Kidney tubule cell (primary cell): ENCODE results near the gene DIAPH3.

Experiments
- DNase-seq: peaks from one replicate; pipeline ENCODE4 v3.0.0-alpha.2; 2018; ENCODE audit warnings: low spot score

DIAPH3 gene

DNA sequence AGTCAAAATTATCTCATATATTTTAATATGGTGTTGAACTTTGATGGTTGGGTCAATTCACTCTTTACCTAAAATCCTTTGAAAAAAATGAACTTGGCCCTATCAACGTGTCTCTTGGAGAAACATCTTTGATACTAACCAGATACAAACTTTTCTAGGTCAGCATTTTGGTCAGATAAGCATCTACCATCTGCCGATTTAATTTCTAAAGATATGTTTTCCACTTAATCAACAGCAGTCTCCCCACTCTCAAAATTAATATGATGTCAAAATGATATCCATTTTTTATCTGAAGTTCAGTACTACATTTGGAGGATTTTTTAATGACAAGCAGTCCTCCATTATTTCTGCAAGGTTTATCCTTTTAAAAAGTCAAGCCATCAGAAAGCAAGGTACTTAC, 288.8 kb downstream of the DIAPH3 start:
- DNase-seq = no peak

DNA sequence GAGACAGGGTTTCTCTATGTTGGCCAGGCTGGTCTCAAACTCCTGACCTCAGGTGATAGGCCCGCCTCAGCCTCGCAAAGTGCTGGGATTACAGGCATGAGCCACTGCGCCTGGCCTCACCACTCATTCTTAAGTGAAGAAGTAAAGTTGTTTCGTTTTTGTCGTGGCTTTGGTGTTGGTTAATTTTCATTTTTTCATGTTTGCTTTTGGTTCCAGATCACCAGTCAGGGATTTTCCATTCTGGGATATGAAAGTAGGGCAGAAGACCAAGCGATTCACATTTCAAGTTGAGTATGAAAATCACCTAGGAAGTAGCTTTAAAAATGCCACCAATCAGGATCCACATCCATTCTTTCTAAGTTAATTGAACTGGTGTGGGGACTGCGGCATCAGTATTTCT, 289.9 kb downstream of the DIAPH3 start:
- DNase-seq = peak; percentile 58

DNA sequence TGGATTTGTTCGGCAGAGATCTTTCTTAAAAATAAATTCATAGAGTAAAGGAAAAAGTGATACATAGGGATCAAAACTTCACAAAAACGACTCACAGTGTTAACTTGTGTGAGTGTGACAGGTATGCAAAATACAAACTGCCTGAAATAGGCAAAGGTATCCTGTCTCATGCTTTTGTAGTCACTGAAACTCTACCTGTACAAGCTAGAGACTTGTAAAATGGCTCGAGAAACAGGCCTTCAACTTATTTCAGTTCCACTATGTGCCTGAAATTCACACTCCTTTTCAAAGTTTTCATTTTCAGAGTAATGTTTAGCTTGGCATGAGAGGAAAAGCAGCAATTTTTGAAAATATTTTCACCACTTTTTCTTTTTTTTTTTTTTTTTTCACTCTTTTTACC, 290.4 kb downstream of the DIAPH3 start:
- DNase-seq = no peak

DNA sequence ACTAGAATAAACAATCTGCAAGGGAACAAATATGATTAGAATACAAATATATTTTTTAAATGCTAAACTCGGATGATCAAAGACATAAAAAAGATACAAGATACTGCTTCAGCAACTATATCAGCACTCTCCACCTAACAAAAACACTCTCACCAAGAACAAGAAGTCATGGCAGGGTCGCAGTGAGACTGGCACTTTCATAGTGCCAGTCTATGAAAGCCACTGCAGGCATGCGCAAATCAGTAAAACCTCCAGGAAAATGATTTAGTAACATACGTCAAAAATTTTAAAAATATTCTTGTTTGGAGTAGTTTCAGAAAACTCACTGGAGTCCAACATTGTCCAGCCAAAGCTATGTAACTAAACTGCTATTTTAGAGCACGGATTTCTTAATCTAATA, 295.9 kb downstream of the DIAPH3 start:
- no peak for DNase-seq

DNA sequence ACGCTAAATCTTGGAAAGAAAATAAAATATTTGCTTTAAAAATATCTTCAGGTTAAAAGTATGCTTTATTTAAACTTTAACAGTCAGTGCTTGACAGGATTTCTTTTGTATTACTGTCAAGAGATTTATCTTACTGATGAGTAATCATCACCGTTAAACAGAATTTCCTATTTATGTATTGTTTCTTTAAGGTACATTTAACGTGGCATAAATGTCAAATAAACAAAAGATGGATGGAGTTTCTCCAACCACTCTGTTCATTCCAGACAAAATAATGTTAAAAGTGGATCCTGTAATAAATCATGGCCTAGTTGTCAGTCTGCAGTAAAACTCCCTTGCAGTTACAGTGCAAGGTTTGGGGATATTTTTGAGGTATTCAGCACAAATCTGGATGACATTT, 298.3 kb downstream of the DIAPH3 start:
- DNase-seq = no peak

DNA sequence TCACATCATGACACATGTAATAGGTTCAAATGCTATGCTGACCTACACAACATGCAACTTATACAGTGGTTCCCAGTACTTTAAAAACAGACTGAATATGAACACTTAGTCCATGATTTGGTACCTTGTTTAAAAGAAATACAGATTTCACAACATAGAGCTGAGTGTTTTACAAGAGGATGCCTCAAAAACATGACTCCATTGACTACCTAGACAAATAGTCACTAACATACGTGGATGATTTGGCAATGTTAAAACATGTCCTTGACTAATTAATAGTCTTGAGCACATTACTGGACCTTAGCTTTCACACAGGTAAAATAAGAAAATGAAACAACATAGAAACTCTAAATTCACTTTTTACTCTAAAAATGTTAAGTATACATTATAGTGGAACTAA, 300.1 kb downstream of the DIAPH3 start:
- DNase-seq = no peak

DNA sequence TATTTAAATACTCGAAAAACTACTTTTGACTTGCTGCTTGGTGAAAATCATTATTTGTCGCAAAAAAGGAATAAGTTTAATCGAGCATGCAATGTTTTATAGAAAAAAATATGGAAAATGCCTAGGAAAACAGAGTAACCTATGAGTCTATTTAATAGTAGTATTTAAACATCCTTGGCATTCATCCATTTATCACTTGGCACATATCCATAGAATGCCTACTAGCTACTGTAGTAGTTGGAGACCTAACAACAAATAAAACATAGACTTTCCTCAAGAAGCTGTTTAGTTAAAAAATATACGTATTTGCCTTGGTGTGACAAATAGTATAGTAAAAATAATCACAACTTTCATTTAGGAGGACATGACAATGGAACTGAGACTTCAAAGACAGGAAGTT, 302.1 kb downstream of the DIAPH3 start:
- DNase-seq = no peak

DNA sequence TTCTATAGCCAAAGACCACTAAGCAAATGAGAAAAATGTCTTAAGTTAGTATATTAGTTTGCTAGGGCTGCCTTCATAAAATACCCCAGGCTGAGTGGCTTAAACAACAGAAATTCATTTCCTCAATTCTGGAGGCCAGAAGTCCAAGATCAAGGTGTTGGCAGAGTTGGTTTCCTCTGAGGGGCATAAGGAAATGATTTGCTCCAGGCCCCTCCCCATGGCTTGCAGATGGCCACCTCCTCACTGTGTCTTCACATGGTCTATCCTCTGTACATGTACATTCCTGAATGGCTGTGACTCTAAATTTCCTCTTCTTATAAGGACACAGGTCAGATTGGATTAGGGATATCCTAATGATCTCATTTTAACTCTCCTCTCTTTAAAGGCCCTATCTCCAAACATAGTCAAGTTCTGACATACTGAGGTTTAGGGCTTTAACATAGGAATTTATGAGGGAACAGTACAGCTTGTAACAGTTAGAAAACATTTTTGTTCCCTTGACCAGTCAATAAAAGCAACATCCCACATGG, 307.4 kb downstream of the DIAPH3 start:
- peak; percentile 21 for DNase-seq

DNA sequence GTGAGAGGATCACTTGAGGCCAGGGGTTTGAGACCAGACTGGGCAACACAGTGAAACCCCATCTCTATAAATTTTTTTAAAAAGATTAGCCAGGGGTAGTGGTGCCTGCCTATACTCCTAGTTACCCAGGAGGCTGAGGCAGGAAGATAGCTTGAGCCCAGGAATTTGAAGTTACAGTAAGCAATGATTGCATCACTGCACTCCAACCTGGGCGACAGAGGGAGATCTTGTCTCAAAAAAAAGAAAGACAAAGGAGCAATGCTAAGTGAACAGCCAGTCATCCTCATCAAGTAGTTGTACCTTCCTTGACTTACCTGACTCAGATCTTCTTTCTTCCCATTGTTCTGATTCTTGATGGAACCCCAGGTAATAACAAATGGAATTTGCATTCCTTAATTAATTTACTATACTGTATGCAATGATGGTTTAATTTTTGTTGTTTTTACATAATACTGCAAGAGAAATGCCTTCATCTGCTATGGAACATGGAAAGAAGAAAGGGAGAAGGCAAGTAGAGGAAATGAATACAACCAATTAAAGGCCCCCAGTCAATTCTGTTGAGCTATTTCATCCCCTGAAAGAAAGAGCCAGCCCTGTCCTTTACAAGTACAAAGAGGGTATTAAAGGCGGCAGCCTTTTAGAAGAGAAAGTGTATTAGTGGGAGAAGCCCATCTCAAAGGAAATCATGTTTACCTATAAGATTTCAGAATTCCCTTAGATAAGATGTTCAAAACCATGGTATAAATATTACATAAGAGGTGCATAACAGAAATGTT, 316.7 kb downstream of the DIAPH3 start:
- peak; percentile 6 for DNase-seq

DNA sequence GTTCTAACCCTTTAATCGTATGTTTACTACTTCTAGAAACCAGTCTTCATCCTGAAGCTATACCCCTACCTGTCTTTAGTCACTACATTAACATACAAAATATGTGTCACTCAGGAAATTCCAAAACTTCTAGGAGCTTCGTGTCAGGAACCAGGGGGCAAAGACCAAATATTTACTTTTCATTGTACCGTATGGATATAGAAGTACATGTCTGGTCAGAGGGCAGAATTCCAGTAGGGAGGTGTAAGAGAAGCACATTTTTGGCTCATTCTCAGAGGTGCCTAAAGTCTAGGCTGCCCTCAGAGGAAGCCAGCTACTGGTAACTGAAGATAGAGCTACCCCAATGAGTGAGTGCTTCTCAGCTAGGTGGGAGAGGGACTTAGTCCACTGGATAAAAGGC, 320.7 kb downstream of the DIAPH3 start:
- peak; percentile 51 for DNase-seq

DNA sequence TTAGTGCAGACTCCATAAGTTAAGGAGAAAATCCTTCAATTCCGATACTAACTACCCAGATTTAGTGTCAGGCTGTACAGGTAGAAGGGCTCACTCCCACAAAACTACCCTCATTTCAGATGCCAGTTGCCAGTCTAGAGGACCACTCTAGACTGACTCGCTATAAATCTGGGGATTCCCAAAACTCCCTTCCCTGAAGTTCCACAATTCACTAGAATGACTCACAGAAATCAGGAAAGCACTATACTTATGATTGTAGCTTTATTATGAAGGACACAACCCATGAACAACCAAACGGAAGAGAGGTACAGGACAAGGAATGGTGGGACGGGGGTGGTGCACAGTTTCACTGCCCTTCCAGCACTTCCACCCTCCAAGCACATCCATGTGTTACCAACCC, 321.2 kb downstream of the DIAPH3 start:
- DNase-seq = peak; percentile 49

DNA sequence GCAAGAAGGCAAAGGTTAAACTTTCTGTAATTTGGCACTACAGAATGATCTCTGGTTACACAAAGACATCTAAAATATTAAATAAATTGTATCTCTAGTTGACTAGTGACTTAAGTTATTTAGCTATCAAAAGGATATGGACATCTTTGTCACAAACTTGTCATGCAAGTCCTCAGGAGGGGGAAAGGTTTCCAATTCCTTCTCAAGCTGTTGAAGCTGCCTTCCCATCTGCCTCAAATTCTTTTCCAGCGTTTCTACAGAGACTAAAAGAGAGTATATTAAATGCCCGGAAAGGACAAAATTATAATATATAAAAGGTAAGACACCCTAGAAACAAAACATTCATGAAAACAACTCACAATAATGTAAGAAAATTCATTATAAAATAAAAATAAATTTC, 324.5 kb downstream of the DIAPH3 start:
- DNase-seq = no peak

DNA sequence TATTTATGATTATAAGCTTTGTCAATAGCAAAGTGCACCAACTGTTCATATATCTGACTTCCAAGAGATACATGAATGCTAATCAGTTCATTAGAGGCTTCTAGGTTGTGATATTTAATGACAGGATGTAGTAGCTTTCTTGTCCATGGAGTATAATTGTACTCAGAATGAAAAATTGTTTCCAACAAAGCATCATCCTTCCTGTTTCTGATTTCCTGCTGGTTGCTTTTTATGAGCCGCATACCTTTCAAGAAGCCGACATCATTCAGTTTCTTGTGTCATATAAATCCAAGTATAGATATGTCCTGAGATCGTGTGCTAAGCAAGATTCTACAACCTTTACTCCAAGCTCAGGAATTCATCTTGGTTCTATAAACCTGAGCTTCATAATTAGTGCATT, 326.6 kb downstream of the DIAPH3 start:
- DNase-seq = no peak

DNA sequence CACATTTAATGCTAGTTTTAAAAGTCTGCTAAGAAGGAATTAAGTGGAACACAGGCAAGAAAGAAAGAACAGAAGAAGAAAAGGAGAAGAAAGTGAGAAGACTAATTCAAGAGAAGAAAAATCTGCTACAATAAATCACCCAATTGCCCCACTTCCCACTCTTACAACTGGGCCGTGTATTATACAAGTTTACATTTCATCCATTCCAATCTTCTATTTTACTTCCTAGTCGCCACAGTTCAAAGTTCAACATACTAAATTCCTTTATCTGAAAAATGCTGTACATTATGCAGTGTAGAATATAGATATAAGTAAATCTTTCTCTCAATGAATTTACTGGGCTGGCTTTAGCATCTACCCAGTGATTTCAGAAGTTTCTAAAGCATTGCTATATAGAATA, 328.2 kb downstream of the DIAPH3 start:
- no peak for DNase-seq

DNA sequence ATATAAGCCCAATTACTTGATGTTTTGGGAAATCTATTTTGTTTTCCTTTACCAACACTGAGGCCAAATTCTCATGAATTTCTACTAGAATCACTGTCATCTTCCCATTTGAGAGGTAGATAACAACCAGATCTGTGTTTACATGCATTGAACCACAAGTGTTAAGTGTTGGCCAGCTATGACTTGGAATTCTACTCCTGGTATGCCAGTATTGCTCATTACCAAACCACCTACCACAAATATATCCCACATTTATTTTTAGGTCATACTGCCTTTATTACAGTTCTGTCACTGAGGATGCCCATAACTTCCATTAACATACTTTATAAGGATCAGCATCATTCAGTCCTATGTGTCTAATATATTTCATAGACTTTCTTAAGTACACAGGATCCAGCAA, 328.9 kb downstream of the DIAPH3 start:
- peak; percentile 41 for DNase-seq

DNA sequence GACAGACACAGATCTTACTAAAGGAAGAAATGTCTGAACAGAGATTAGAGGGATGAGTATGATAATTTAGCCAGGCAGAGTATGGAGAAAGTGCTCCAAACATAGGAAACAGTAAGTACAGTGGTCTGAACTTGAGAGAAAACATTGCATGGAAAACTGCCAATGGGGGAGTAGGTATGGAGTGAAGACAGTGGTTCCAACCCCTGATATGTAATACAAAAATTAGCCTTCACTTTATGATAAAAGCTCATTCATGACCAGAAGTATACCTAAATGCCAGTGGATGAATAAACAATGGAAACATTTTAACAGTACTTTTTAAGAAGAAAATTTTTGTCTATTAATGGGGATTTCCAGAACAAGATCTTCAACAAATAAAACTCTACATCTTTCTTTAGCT, 334.0 kb downstream of the DIAPH3 start:
- no peak for DNase-seq

DNA sequence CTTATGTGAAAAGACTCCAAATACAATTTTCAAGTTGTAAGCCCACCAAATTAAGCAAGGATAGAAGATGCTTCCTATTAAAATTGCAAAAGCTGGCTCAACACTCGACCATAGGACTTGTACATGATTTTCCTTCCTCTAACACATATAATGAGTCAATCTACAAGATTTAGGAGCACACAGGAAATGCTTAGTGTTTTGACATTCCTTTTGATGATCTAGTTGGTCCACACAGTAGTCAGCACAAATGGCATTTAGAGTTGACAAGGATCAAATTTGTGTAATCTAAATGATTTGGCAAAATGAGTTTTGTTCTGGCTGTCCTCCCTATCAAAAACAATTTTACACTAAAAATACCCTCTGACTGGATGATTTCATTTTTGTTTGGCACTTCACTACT, 340.2 kb downstream of the DIAPH3 start:
- DNase-seq = peak; percentile 75

DNA sequence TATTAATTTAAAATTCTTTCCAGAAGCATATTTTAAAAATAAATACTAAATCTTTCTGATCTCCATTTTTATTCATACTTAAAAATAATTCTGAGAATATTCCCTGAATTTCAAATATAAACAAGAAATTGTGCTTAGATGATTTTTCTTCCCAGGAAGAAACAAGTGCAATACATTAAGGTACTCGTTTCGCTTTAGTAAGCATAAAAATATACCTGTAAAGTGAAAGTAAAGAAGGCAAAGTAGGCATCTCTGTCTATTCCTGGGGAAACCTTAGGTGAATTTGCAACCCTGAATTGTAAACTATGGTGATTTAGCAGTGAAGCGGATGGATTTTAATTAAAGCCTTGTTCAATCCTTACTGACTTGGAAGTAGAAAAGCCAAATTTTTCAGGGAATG, 354.2 kb downstream of the DIAPH3 start:
- DNase-seq = no peak

DNA sequence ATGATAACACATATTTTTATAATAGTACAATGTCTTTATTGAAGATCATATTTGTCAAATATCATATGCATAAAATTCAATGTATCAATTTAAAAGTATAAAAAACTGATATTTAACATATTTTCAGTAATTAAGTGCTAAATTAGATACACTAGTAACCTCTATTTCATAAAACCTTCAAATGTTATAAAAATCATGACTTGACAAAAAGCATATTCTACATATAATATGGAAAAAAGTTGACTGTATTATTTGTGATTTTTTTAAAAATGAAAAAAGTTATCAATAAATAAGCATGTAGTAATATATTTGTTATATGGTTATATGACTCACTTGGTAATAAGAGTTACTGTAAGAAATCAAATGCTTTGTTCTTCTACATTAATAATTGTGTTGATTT, 356.9 kb downstream of the DIAPH3 start:
- DNase-seq = no peak

DNA sequence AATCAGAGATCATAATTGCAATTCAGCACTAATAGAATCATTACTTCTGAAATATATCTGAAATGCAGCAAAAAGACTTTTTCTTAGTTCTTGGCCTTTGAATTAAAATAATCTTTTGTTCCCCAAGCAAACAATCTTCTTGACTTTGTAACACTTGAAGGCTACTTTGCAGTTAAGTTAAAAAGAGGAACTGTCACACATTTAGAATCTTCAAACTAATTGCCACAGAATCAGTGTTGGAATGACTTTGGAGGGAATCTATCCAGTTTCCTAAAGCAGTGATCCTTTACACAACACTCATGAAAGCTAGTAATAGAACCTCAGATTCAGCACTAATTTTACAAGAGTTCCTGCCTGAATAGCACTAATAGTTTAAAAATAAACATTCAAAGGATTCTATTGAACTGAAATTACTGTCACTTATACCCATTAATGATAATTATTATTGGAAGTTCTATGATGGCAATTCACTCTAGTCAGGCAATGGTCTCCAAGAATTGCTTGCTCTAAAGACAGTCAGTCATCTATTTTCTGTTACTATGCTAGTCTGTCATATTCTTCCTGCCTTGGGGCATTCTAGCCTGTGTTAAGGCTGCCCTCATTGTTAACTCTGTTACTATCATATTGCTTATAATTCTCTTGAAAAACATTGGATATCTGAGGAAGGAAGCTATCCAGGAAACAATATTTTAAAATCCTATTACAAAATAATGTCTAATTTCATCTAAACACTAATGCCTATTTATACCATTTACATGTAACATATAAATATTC, 362.4 kb downstream of the DIAPH3 start:
- DNase-seq = no peak

DNA sequence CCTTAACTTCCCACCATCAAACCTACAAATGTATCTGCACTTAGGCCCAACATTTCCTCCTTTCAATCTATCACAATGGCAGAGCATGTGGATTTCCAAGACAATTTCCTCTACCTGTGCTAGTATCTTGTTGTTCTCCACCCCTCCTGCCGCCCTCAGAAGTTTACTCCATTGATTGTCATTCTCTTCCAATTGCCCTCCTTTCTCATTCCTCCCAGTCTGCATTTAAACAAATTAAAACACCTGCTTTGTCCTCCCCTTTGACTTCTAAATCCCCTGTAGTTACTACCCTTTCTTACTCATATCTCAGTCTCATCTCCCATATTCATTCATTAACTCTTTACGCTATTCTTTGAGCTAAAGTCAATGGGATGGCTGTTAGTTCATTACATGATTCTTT, 370.6 kb downstream of the DIAPH3 start:
- DNase-seq = no peak

DNA sequence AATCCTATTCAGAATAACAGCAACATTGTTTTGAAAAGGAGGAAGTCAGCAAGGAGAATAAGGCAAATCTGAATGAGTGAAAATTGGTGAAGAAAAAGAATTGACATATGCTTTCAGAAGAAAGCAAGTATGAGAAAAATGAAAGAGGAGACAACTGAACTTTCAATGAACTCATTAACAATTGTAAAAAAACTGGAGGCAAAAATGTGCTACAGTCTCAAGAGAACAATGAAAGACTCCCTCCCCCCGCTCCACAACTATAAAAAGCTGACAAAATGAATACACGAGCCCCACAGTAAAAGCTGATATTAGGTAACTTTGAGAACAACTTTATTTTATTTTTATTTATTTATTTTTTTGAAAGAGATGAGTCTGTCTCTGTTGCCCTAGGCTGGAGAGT, 373.1 kb downstream of the DIAPH3 start:
- DNase-seq = no peak

DNA sequence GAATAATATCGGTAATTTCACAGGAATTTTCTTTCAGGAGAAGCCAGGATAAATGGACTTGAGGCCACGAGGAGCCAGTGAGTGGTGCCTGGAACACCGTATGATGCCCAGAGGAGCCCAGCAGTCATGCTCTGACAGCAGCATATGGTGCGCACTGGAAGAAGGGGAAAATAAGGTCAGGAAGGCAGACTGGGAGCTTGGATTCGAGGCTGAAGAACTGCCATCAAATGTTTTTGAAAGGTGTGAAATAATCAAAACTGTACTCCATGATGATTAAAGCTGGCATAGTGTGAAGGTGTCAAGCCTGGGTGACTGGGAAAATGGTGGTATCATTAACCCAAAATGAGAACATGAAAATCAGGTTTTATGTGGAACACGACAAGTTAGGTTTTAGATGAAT, 374.2 kb downstream of the DIAPH3 start:
- DNase-seq = no peak

DNA sequence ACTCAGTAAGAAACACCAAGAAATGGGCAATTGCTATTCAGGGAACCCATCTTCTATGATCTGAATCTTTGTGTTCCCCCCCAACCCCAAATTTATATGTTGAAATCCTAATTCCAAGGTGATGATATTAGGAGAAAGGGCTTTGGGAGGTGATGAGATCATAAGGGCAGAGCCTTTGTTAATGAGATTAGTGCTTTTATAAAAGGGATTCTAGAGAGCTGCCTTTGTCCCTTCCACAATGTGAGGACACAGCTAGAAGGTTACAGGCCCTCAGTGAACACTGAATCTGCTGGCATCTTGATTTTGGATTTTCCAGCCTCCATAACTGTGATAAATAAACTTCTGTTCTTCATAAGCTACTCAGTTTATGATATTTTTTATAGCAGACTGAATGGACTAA, 376.0 kb downstream of the DIAPH3 start:
- DNase-seq = no peak
